Stomach (tissue), 4 donors: ENCODE data around the gene ARHGAP1.

Experiments
- EP300 ChIP-seq: sonication (generic); formaldehyde crosslinking; IDR thresholded peaks from one replicate; pipeline ENCODE4 v1.6.1; 2017; ENCODE audit warnings: antibody characterized with exemption
- POLR2A ChIP-seq, 4 donors: fragments of 450-650 bp; IDR thresholded peaks; one replicate each; pipeline ENCODE4 v1.6.1; 2016; ENCODE audit warnings: antibody characterized with exemption in 4 of 4, control low read depth in 2 of 4, mild to moderate bottlenecking in 1 of 4, moderate library complexity in 1 of 4
- TF ChIP-seq, protein P1 (sequence below), 7 experiments: fragments of 450-650 bp in 4 of 7; fragments of 200-600 bp in 3 of 7; sonication (generic) in 3 of 7; IDR thresholded peaks; one replicate each; pipeline ENCODE4 v1.5.1; 2016 to 2019; ENCODE audit warnings: antibody characterized with exemption in 7 of 7, control low read depth in 2 of 7, mild to moderate bottlenecking in 1 of 7

DNA sequence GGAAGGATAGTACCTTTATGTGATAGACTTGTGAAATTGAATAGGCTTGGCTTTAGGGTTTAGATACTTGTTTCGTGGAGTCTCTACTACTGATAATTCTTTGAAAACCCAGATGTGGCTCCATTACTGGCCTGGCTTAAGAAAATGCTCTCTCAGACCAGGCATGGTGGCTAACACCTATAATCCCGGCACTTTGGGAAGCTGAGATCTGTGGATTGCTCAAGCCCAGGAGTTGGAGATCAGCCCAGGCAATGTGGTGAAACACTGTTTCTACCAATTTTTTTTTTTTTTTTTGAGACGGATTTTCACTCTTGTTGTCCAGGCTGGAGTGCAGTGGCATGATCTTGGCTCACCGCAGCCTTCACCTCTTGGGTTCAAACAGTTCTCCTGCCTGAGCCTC lies 42.2 kb downstream of the ARHGAP1 start:
- TF ChIP-seq, protein P1, sequence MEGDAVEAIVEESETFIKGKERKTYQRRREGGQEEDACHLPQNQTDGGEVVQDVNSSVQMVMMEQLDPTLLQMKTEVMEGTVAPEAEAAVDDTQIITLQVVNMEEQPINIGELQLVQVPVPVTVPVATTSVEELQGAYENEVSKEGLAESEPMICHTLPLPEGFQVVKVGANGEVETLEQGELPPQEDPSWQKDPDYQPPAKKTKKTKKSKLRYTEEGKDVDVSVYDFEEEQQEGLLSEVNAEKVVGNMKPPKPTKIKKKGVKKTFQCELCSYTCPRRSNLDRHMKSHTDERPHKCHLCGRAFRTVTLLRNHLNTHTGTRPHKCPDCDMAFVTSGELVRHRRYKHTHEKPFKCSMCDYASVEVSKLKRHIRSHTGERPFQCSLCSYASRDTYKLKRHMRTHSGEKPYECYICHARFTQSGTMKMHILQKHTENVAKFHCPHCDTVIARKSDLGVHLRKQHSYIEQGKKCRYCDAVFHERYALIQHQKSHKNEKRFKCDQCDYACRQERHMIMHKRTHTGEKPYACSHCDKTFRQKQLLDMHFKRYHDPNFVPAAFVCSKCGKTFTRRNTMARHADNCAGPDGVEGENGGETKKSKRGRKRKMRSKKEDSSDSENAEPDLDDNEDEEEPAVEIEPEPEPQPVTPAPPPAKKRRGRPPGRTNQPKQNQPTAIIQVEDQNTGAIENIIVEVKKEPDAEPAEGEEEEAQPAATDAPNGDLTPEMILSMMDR (IDR thresholded peaks at IDR 0.05) = no peak
- TF ChIP-seq POLR2A (IDR thresholded peaks at IDR 0.05) (no peak), EP300 (no peak)
